ENCODE results near the gene MAGI2. TPM values are rescaled to one million over a fixed set of nuclear protein-coding genes. Genes with fewer than 3 reads are reported as not detected.

The MAGI2 gene
- total and polyA plus RNA-seq, 2 experiments from 2014 or later, result 10.4 to 26.4 TPM

GRCh38 chr7:79497728-79498127, 44.3 kb upstream of the MAGI2 start:
- H3K27me3 Mint-ChIP-seq (ENCODE audit: insufficient read depth, low read depth, poor library complexity), result peaks cover 1% of the 10 kb centered on the region
- Histone ChIP-seq H3K9me2 (ENCODE audit: insufficient read depth) (no peaks in the 10 kb centered on the region), H3K79me2 (replicated peaks; ENCODE audit: insufficient read depth) (no peaks in the 10 kb centered on the region), H3K27me3 (ENCODE audit: insufficient read depth) (no peaks in the 10 kb centered on the region), H3F3A (replicated peaks; ENCODE audit: low read depth) (no peaks in the 10 kb centered on the region), H4K20me1 (replicated peaks; ENCODE audit: insufficient read depth) (no peaks in the 10 kb centered on the region), H2AFZ (no peak overlapping the region), H3K4me2 (no peak overlapping the region), H3K4me3 (no peak overlapping the region), H3K4me1 (ENCODE audit: insufficient read depth) (no peaks in the 10 kb centered on the region), H3K36me3 (ENCODE audit: insufficient read depth) (no peaks in the 10 kb centered on the region), H3K27ac (ENCODE audit: low read depth) (no peak overlapping the region)
- H3K27ac Mint-ChIP-seq, result no peak overlapping the region
- ATAC-seq (no peak), DNase-seq (ENCODE audit: low spot score) (no peak)
- H3K36me3 Mint-ChIP-seq (ENCODE audit: low read depth), result no peaks in the 10 kb centered on the region
- TF ChIP-seq EZH2 (IDR thresholded peaks at IDR 0.05; ENCODE audit: low read depth, unreplicated experiment), result no peak
- TF ChIP-seq, protein P1, sequence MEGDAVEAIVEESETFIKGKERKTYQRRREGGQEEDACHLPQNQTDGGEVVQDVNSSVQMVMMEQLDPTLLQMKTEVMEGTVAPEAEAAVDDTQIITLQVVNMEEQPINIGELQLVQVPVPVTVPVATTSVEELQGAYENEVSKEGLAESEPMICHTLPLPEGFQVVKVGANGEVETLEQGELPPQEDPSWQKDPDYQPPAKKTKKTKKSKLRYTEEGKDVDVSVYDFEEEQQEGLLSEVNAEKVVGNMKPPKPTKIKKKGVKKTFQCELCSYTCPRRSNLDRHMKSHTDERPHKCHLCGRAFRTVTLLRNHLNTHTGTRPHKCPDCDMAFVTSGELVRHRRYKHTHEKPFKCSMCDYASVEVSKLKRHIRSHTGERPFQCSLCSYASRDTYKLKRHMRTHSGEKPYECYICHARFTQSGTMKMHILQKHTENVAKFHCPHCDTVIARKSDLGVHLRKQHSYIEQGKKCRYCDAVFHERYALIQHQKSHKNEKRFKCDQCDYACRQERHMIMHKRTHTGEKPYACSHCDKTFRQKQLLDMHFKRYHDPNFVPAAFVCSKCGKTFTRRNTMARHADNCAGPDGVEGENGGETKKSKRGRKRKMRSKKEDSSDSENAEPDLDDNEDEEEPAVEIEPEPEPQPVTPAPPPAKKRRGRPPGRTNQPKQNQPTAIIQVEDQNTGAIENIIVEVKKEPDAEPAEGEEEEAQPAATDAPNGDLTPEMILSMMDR (conservative IDR thresholded peaks at IDR 0.05; ENCODE audit: low read depth in 2 of 2), result no peak
- no peak for TF ChIP-seq JUNB (IDR thresholded peaks at IDR 0.05; ENCODE audit: unreplicated experiment)
- TF ChIP-seq, protein P2, sequence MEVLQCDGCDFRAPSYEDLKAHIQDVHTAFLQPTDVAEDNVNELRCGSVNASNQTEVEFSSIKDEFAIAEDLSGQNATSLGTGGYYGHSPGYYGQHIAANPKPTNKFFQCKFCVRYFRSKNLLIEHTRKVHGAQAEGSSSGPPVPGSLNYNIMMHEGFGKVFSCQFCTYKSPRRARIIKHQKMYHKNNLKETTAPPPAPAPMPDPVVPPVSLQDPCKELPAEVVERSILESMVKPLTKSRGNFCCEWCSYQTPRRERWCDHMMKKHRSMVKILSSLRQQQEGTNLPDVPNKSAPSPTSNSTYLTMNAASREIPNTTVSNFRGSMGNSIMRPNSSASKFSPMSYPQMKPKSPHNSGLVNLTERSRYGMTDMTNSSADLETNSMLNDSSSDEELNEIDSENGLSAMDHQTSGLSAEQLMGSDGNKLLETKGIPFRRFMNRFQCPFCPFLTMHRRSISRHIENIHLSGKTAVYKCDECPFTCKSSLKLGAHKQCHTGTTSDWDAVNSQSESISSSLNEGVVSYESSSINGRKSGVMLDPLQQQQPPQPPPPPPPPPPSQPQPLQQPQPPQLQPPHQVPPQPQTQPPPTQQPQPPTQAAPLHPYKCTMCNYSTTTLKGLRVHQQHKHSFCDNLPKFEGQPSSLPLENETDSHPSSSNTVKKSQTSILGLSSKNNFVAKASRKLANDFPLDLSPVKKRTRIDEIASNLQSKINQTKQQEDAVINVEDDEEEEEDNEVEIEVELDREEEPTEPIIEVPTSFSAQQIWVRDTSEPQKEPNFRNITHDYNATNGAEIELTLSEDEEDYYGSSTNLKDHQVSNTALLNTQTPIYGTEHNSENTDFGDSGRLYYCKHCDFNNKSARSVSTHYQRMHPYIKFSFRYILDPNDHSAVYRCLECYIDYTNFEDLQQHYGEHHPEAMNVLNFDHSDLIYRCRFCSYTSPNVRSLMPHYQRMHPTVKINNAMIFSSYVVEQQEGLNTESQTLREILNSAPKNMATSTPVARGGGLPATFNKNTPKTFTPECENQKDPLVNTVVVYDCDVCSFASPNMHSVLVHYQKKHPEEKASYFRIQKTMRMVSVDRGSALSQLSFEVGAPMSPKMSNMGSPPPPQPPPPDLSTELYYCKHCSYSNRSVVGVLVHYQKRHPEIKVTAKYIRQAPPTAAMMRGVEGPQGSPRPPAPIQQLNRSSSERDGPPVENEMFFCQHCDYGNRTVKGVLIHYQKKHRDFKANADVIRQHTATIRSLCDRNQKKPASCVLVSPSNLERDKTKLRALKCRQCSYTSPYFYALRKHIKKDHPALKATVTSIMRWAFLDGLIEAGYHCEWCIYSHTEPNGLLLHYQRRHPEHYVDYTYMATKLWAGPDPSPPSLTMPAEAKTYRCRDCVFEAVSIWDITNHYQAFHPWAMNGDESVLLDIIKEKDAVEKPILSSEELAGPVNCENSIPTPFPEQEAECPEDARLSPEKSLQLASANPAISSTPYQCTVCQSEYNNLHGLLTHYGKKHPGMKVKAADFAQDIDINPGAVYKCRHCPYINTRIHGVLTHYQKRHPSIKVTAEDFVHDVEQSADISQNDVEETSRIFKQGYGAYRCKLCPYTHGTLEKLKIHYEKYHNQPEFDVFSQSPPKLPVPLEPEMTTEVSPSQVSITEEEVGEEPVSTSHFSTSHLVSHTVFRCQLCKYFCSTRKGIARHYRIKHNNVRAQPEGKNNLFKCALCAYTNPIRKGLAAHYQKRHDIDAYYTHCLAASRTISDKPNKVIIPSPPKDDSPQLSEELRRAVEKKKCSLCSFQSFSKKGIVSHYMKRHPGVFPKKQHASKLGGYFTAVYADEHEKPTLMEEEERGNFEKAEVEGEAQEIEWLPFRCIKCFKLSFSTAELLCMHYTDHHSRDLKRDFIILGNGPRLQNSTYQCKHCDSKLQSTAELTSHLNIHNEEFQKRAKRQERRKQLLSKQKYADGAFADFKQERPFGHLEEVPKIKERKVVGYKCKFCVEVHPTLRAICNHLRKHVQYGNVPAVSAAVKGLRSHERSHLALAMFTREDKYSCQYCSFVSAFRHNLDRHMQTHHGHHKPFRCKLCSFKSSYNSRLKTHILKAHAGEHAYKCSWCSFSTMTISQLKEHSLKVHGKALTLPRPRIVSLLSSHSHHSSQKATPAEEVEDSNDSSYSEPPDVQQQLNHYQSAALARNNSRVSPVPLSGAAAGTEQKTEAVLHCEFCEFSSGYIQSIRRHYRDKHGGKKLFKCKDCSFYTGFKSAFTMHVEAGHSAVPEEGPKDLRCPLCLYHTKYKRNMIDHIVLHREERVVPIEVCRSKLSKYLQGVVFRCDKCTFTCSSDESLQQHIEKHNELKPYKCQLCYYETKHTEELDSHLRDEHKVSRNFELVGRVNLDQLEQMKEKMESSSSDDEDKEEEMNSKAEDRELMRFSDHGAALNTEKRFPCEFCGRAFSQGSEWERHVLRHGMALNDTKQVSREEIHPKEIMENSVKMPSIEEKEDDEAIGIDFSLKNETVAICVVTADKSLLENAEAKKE (CRISPR knock-in tag; IDR thresholded peaks at IDR 0.05), result no peak
- TF ChIP-seq, protein P3, sequence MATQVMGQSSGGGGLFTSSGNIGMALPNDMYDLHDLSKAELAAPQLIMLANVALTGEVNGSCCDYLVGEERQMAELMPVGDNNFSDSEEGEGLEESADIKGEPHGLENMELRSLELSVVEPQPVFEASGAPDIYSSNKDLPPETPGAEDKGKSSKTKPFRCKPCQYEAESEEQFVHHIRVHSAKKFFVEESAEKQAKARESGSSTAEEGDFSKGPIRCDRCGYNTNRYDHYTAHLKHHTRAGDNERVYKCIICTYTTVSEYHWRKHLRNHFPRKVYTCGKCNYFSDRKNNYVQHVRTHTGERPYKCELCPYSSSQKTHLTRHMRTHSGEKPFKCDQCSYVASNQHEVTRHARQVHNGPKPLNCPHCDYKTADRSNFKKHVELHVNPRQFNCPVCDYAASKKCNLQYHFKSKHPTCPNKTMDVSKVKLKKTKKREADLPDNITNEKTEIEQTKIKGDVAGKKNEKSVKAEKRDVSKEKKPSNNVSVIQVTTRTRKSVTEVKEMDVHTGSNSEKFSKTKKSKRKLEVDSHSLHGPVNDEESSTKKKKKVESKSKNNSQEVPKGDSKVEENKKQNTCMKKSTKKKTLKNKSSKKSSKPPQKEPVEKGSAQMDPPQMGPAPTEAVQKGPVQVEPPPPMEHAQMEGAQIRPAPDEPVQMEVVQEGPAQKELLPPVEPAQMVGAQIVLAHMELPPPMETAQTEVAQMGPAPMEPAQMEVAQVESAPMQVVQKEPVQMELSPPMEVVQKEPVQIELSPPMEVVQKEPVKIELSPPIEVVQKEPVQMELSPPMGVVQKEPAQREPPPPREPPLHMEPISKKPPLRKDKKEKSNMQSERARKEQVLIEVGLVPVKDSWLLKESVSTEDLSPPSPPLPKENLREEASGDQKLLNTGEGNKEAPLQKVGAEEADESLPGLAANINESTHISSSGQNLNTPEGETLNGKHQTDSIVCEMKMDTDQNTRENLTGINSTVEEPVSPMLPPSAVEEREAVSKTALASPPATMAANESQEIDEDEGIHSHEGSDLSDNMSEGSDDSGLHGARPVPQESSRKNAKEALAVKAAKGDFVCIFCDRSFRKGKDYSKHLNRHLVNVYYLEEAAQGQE (IDR thresholded peaks at IDR 0.05; ENCODE audit: unreplicated experiment), result no peak
- TF ChIP-seq NANOG (IDR thresholded peaks at IDR 0.05; ENCODE audit: borderline replicate concordance), result no peak
- no peak for TF ChIP-seq ETS1 (IDR thresholded peaks at IDR 0.05)
- no peak for TF ChIP-seq ZNF114 (CRISPR knock-in tag; IDR thresholded peaks at IDR 0.05)
- no peak for TF ChIP-seq POLR2AphosphoS5 (IDR thresholded peaks at IDR 0.05; ENCODE audit: low read depth)
- no peak for TF ChIP-seq CREB1 (CRISPR knock-in tag; IDR thresholded peaks at IDR 0.05; ENCODE audit: low read depth)
- H3K4me3 Mint-ChIP-seq, result no peak overlapping the region
- no peaks in the 10 kb centered on the region for H3K9me3 Mint-ChIP-seq
- no peaks in the 10 kb centered on the region for H3K4me1 Mint-ChIP-seq
